NB4 (cell line): ENCODE data around the gene PSMD2.

Experiments
- POLR2A ChIP-seq: IDR thresholded peaks from 2 replicates; pipeline ENCODE4 v1.6.1; 2011; ENCODE audit warnings: mild to moderate bottlenecking; ENCODE audit not compliant: insufficient read length; ENCODE audit errors: extremely low read depth
- TF ChIP-seq, protein P1 (sequence below): IDR thresholded peaks from one replicate; pipeline ENCODE4 v1.5.1; 2012; ENCODE audit warnings: low read depth, low read length

DNA sequence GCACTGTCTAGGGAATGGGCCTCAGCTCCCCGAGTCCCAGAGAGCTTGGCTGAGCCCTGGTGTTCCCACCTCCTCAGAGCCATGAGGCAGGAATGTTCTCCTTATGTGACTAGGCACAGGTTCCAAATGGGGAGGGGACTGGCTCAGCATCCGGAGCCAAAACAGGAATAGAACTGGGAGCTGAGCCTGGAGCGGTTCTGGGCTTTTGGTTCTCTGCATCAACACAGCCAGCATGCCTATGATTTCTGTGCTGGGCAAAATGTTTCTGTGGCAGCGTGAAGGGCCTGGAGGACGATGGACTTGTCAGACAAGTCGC is 38.3 kb downstream of the PSMD2 start, which contains the start of gene FAM131A:
- TF ChIP-seq, protein P1, sequence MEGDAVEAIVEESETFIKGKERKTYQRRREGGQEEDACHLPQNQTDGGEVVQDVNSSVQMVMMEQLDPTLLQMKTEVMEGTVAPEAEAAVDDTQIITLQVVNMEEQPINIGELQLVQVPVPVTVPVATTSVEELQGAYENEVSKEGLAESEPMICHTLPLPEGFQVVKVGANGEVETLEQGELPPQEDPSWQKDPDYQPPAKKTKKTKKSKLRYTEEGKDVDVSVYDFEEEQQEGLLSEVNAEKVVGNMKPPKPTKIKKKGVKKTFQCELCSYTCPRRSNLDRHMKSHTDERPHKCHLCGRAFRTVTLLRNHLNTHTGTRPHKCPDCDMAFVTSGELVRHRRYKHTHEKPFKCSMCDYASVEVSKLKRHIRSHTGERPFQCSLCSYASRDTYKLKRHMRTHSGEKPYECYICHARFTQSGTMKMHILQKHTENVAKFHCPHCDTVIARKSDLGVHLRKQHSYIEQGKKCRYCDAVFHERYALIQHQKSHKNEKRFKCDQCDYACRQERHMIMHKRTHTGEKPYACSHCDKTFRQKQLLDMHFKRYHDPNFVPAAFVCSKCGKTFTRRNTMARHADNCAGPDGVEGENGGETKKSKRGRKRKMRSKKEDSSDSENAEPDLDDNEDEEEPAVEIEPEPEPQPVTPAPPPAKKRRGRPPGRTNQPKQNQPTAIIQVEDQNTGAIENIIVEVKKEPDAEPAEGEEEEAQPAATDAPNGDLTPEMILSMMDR, result no peak
- no peak for TF ChIP-seq POLR2A
